Loucy (cell line): Measurements from ENCODE around the gene PFKFB3.

Experiments used
- H2AFZ ChIP-seq: fragments of 200-600 bp; sonication (generic); 2 replicates; pipeline ENCODE4 v1.6.0; 2016; ENCODE audit warnings: antibody characterized with exemption, mild to moderate bottlenecking, low read length, moderate library complexity
- H3F3A ChIP-seq: fragments of 200-600 bp; 2 replicates; pipeline ENCODE4 v1.6.0; 2016; ENCODE audit warnings: antibody characterized with exemption, low read depth, mild to moderate bottlenecking
- H3K27me3 ChIP-seq: fragments of 200-600 bp; sonication (generic); 2 replicates; pipeline ENCODE4 v1.6.1; 2014; ENCODE audit warnings: low read length, mild to moderate bottlenecking; ENCODE audit not compliant: insufficient read depth, poor library complexity, severe bottlenecking
- H3K36me3 ChIP-seq: fragments of 200-600 bp; sonication (generic); 2 replicates; pipeline ENCODE4 v1.6.1; 2016; ENCODE audit warnings: low read length; ENCODE audit not compliant: insufficient read depth
- H3K4me1 ChIP-seq: fragments of 200-600 bp; sonication (generic); 2 replicates; pipeline ENCODE4 v1.5.1; 2014; ENCODE audit warnings: low read length, mild to moderate bottlenecking; ENCODE audit not compliant: insufficient read depth, poor library complexity, severe bottlenecking
- H3K4me2 ChIP-seq: fragments of 200-600 bp; sonication (generic); 2 replicates; pipeline ENCODE4 v1.6.0; 2014; ENCODE audit warnings: antibody characterized with exemption, low read length, low read depth, mild to moderate bottlenecking; ENCODE audit not compliant: poor library complexity, severe bottlenecking
- H3K4me3 ChIP-seq: fragments of 200-600 bp; sonication (generic); 2 replicates; pipeline ENCODE4 v1.5.1; 2014; ENCODE audit warnings: low read length, mild to moderate bottlenecking, mixed read lengths; ENCODE audit not compliant: poor library complexity, severe bottlenecking
- H3K79me2 ChIP-seq: fragments of 200-600 bp; sonication (generic); 2 replicates; pipeline ENCODE4 v1.6.1; 2014; ENCODE audit warnings: low read length; ENCODE audit not compliant: insufficient read depth
- H3K9ac ChIP-seq: fragments of 200-600 bp; sonication (generic); 2 replicates; pipeline ENCODE4 v1.6.0; 2014; ENCODE audit warnings: mild to moderate bottlenecking, low read depth, low read length, moderate library complexity; ENCODE audit not compliant: poor library complexity, severe bottlenecking
- H3K9me2 ChIP-seq: fragments of 200-600 bp; sonication (generic); replicated peaks from 2 replicates; pipeline ENCODE4 v1.6.1; 2016; ENCODE audit warnings: low read depth, low read length, mixed read lengths
- H3K9me3 ChIP-seq: fragments of 200-600 bp; sonication (generic); 2 replicates; pipeline ENCODE4 v1.6.1; 2014; ENCODE audit warnings: mild to moderate bottlenecking, antibody characterized with exemption, low read length, low read depth; ENCODE audit not compliant: insufficient read depth
- H4K20me1 ChIP-seq: fragments of 200-600 bp; sonication (generic); 2 replicates; pipeline ENCODE4 v1.6.0; 2014; ENCODE audit warnings: antibody characterized with exemption, low read length, mild to moderate bottlenecking; ENCODE audit not compliant: insufficient read depth, poor library complexity, severe bottlenecking
- EZH2phosphoT487 ChIP-seq: fragments of 200-600 bp; IDR thresholded peaks from 2 replicates; pipeline ENCODE4 v1.6.1; 2018; ENCODE audit warnings: antibody characterized with exemption, mild to moderate bottlenecking, moderate library complexity, borderline replicate concordance
- TF ChIP-seq, protein P1 (sequence below): fragments of 200-600 bp; sonication (generic); conservative IDR thresholded peaks from 2 replicates; pipeline ENCODE4 v1.5.1; 2014; ENCODE audit warnings: mild to moderate bottlenecking, antibody characterized with exemption, low read length

The PFKFB3 gene

DNA sequence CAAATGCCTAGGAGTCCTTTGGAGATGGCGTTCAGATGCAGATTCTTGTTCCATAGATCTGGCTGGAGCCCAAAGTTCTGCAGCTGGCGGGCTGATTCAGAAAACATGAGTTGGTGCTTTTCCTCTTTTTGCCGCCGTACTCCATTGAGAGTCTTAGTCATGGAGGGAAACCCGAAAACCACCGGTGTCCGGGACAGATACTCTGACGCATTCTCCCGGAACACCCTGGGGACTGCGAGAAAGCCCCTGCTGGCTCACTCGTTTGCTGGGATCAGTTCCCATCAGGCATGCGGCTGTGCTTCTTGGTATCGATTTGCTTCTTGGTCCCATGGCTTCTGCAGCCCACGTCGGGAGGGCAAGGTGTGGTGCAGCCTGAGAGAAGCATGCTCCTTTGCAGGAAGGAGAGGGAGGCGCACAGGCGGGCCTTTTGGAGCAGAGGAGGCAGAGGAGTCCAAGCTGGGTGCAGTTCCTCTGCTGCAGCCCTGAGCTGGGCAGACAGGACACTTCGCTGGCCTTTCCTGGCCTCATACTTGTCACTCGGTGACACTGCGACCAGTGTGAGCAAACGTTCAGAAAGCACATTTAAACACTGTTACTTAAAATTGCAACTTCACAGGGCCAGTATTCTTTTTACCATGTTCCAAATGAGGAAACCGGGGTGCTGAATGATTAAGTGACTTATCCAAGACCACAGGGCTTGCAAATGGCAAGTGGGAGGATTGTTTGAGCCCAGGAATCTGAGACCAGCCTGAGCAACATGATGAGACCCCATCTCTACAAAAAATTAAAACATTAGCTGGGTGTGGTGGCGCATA is 30.6 kb upstream of the PFKFB3 start:
- H3K4me1 ChIP-seq: peaks cover 37% of the 10 kb centered on the region
- no peaks in the 10 kb centered on the region for H3K27me3 ChIP-seq
- H2AFZ ChIP-seq: no peak overlapping the region
- H3K4me3 ChIP-seq: no peak overlapping the region
- no peaks in the 10 kb centered on the region for H3F3A ChIP-seq
- no peaks in the 10 kb centered on the region for H3K9me2 ChIP-seq
- no peak overlapping the region for H3K4me2 ChIP-seq
- peaks cover 93% of the 10 kb centered on the region for H3K79me2 ChIP-seq
- H3K9me3 ChIP-seq: no peaks in the 10 kb centered on the region
- H4K20me1 ChIP-seq: no peaks in the 10 kb centered on the region
- H3K36me3 ChIP-seq: no peaks in the 10 kb centered on the region
- TF ChIP-seq, protein P1, sequence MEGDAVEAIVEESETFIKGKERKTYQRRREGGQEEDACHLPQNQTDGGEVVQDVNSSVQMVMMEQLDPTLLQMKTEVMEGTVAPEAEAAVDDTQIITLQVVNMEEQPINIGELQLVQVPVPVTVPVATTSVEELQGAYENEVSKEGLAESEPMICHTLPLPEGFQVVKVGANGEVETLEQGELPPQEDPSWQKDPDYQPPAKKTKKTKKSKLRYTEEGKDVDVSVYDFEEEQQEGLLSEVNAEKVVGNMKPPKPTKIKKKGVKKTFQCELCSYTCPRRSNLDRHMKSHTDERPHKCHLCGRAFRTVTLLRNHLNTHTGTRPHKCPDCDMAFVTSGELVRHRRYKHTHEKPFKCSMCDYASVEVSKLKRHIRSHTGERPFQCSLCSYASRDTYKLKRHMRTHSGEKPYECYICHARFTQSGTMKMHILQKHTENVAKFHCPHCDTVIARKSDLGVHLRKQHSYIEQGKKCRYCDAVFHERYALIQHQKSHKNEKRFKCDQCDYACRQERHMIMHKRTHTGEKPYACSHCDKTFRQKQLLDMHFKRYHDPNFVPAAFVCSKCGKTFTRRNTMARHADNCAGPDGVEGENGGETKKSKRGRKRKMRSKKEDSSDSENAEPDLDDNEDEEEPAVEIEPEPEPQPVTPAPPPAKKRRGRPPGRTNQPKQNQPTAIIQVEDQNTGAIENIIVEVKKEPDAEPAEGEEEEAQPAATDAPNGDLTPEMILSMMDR: no peak
- no peak for TF ChIP-seq EZH2phosphoT487
- H3K9ac ChIP-seq: no peak overlapping the region

DNA sequence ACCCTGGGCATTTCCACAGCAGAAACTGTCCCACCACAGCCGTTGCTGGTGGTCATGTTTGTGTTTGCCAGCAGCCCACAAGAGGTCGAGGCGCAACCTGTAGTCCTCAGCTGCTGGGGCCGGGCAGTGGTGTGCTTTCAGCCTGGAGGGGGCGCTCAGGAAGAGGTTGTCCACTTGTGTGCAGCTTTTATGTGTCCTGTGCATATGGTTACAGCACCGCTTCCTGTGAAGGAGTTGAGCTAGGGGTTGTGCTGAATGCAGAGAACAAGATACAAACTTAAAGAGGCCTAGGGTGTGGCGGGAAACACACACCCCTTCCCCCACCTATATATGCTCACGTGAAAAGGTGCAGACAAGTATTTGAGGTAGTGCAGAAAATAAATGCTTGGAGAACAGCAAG is 29.5 kb upstream of the PFKFB3 start:
- Histone ChIP-seq H3K36me3 (no peaks in the 10 kb centered on the region), H3K4me3 (peak overlapping the region; percentile 43), H3K9me2 (no peaks in the 10 kb centered on the region), H3K79me2 (peaks cover 89% of the 10 kb centered on the region), H3F3A (no peaks in the 10 kb centered on the region), H2AFZ (no peak overlapping the region), H4K20me1 (no peaks in the 10 kb centered on the region), H3K27me3 (no peaks in the 10 kb centered on the region), H3K9ac (peak overlapping the region; percentile 68), H3K9me3 (no peaks in the 10 kb centered on the region), H3K4me2 (peak overlapping the region; percentile 68), H3K4me1 (peaks cover 37% of the 10 kb centered on the region)
- TF ChIP-seq, protein P1: peak; percentile 98
- TF ChIP-seq EZH2phosphoT487: no peak

DNA sequence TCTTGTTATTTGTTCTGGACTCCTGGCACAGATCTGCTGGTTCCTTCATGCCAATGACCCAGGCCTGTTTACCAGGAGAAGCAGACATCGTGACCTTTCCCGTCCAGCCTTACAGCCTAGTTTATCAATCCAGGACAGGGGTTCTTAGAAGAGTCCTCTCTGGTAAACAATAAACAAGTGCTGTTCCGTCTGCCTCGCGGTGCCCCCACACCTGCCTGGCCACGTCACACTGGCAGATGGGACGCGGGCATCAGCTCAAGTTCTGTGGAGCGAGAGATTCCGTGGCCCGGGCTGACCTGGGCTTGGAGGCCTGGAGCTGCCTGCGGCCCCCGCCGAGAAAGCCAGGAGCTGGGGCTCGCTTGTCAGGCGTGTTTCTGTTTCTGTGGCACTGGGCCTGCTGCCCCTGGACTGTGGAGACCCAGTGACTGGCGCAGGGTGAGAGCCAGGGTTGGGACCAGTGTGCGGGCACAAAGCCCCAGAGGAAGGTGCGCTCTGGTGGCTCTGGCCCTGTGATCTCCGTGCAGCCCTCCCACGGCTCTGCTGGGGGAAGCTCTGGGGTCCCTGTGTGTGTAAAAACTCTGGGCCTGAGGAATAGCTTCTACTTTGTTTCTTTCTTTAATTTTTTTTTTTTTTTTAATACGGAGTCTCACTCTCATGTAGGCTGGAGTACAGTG is 28.4 kb upstream of the PFKFB3 start:
- H3K9me3 ChIP-seq: no peaks in the 10 kb centered on the region
- H3K79me2 ChIP-seq: peaks cover 89% of the 10 kb centered on the region
- peaks cover 35% of the 10 kb centered on the region for H3K4me1 ChIP-seq
- peak overlapping the region; percentile 68 for H3K4me2 ChIP-seq
- H3K36me3 ChIP-seq: peaks cover 4% of the 10 kb centered on the region; the same call in 1 of the 2 replicates
- H3F3A ChIP-seq: no peaks in the 10 kb centered on the region
- no peak overlapping the region for H2AFZ ChIP-seq
- H3K27me3 ChIP-seq: no peaks in the 10 kb centered on the region
- peak overlapping the region; percentile 68 for H3K9ac ChIP-seq
- no peak overlapping the region for H3K4me3 ChIP-seq
- H4K20me1 ChIP-seq: no peaks in the 10 kb centered on the region
- no peak for TF ChIP-seq EZH2phosphoT487
- TF ChIP-seq, protein P1: no peak
- no peaks in the 10 kb centered on the region for H3K9me2 ChIP-seq
